Breast epithelium (tissue), 4 donors: ENCODE data around the gene DCST2. TPM values are rescaled to one million over a fixed set of nuclear protein-coding genes. Genes with fewer than 3 reads are reported as not detected.
A peak's percentile ranks its signal among the peaks of the same experiment; 100 is the strongest.

Experiments used
- DNase-seq, 2 donors: peaks; one replicate each; pipeline ENCODE4 v3.0.0-alpha.2; 2019; ENCODE audit warnings: low spot score in 2 of 2
- H3K27ac ChIP-seq, 2 donors: fragments of 200-600 bp; sonication (generic) in 1 of 2; one replicate each; pipeline ENCODE4 v1.5.1; 2016 to 2019; ENCODE audit warnings: mild to moderate bottlenecking in 1 of 2
- H3K27me3 ChIP-seq, 2 donors: fragments of 200-600 bp; sonication (generic) in 1 of 2; one replicate each; pipeline versions ENCODE4 v1.5.1 to v1.6.0; 2017 to 2019; ENCODE audit warnings: control low read depth in 1 of 2, mild to moderate bottlenecking in 1 of 2
- H3K36me3 ChIP-seq: fragments of 200-600 bp; one replicate; pipeline ENCODE4 v1.5.1; 2019
- H3K4me1 ChIP-seq, 2 donors: fragments of 200-600 bp; sonication (generic); one replicate each; pipeline ENCODE4 v1.5.1; 2016 to 2019; ENCODE audit warnings: control low read depth in 1 of 2
- H3K4me3 ChIP-seq, 3 donors: fragments of 200-600 bp; sonication (generic); 1 replicate in 2 of 3; 2 replicates in 1 of 3; pipeline ENCODE4 v1.5.1; 2016 to 2019; ENCODE audit warnings: mild to moderate bottlenecking in 3 of 3, moderate library complexity in 2 of 3
- H3K9me3 ChIP-seq, 2 donors: fragments of 200-600 bp; sonication (generic) in 1 of 2; one replicate each; pipeline ENCODE4 v1.5.1; 2016 to 2019; ENCODE audit warnings: control low read depth in 1 of 2
- CTCF ChIP-seq, 3 donors: fragments of 450-650 bp; IDR thresholded peaks; one replicate each; pipeline ENCODE4 v1.5.1; 2016 to 2017; ENCODE audit warnings: antibody characterized with exemption in 3 of 3, mild to moderate bottlenecking in 3 of 3, moderate library complexity in 3 of 3
- POLR2A ChIP-seq: fragments of 450-650 bp; IDR thresholded peaks from one replicate; pipeline ENCODE4 v1.6.1; 2016; ENCODE audit warnings: antibody characterized with exemption, mild to moderate bottlenecking, moderate library complexity
- POLR2AphosphoS5 ChIP-seq, 3 donors: sonication (generic); formaldehyde crosslinking; IDR thresholded peaks; one replicate each; pipeline ENCODE4 v1.6.1; 2017; ENCODE audit warnings: antibody characterized with exemption in 3 of 3
- intact Hi-C: fragments of 100-400 bp; cut with DNase I; formaldehyde crosslinking; loops from one replicate; pipeline ENCODE4 v1.15.1; 2023; ENCODE audit warnings: low total_unique reads
- total RNA-seq, 3 donors: library from RNA; depleted of rRNA; stranded (reverse); fragments of >200 nt; gene quantifications; one replicate each; pipeline ENCODE4 v1.1.0, GENCODE V29; 2016

The DCST2 gene
- total RNA-seq: 1 to 10 TPM in 2 of 3 donors, under 1 TPM in 1; 0.48 to 4.4 (median 3.3) TPM

GRCh38 chr1:155033524-155033923 is at the start of gene DCST2, which contains the start of gene DCST1:
TSS of gene DCST2 (minus strand) at chr1:155033781. CDS start at chr1:155033701, 80 bp downstream.
TSS of gene DCST1 (plus strand) at chr1:155033824. CDS start at chr1:155034037, 213 bp downstream.
- Histone ChIP-seq H3K4me3 (no peak within 1 kb of the TSS), H3K27me3 (no peaks in the 10 kb centered on the region), H3K9me3 (no peaks in the 10 kb centered on the region), H3K27ac (no peak within 1 kb of the TSS), H3K4me1 (peaks cover 0 to under 1% of the 10 kb centered on the region in 2 donors), H3K36me3 (no peaks in the 10 kb centered on the region)
- TF ChIP-seq POLR2AphosphoS5 (IDR thresholded peaks at IDR 0.05) (no peak), CTCF (IDR thresholded peaks at IDR 0.05) (no peak), POLR2A (no peak)
- intact Hi-C loops: no loop called here
- no peak for DNase-seq

GRCh38 chr1:155083052-155083541 is 49.5 kb upstream of the DCST2 start:
- H3K4me1 ChIP-seq: peaks cover 32 to 44% of the 10 kb centered on the region in 2 donors
- H3K27ac ChIP-seq: peak overlapping the region; percentile 94 to 98
- no peaks in the 10 kb centered on the region for H3K9me3 ChIP-seq
- H3K4me3 ChIP-seq: peak overlapping the region in 2 of 3 donors; percentile 63 to 82
- intact Hi-C loops: no loop called here
- no peaks in the 10 kb centered on the region for H3K36me3 ChIP-seq
- peak; percentile 79 to 85 for DNase-seq
- peaks cover 16 to 26% of the 10 kb centered on the region in 2 donors for H3K27me3 ChIP-seq
- TF ChIP-seq CTCF (IDR thresholded peaks at IDR 0.05) (no peak), POLR2AphosphoS5 (IDR thresholded peaks at IDR 0.05) (peak in 2 of 3 donors; percentile 25 to 42)

- no peaks in the 10 kb centered on the region for H3K9me3 ChIP-seq
- H3K27me3 ChIP-seq: peaks cover 16 to 26% of the 10 kb centered on the region in 2 donors
- H3K27ac ChIP-seq: peak overlapping the region; percentile 94 to 98
- TF ChIP-seq POLR2A: no peak
- no peak for TF ChIP-seq CTCF (IDR thresholded peaks at IDR 0.05)
- no peak for TF ChIP-seq POLR2AphosphoS5 (IDR thresholded peaks at IDR 0.05)
- no peak for DNase-seq
- intact Hi-C loops: no loop called here
- H3K4me1 ChIP-seq: peaks cover 32 to 45% of the 10 kb centered on the region in 2 donors
- no peaks in the 10 kb centered on the region for H3K36me3 ChIP-seq
- H3K4me3 ChIP-seq: peak overlapping the region; percentile 3 to 82 (median 63)
Measured at GRCh38 chr1:155082301-155083051, 48.9 kb upstream of the DCST2 start.

- Histone ChIP-seq H3K4me1 (peaks cover 32 to 45% of the 10 kb centered on the region in 2 donors), H3K4me3 (peak overlapping the region; percentile 3 to 82 (median 63)), H3K36me3 (no peaks in the 10 kb centered on the region), H3K9me3 (no peaks in the 10 kb centered on the region), H3K27ac (peak overlapping the region; percentile 94 to 98), H3K27me3 (peaks cover 16 to 26% of the 10 kb centered on the region in 2 donors)
- no peak for DNase-seq
- TF ChIP-seq POLR2AphosphoS5 (IDR thresholded peaks at IDR 0.05) (peak in 1 of 3 donors; percentile 20), POLR2A (no peak), CTCF (IDR thresholded peaks at IDR 0.05) (no peak)
- intact Hi-C loops: no loop called here
Measured at GRCh38 chr1:155081472-155082300, 48.1 kb upstream of the DCST2 start.
